GM10248 (cell line): ENCODE results near the gene SCP2.
"Not testable (repeated sequence)": the region's sequence is repeated elsewhere in the genome, so short reads cannot be mapped to it uniquely, and the experiment has no call there.

Source experiments
- CTCF ChIA-PET: fragments of 300-600 bp; sonication (Branson Sonifier 250); formaldehyde crosslinking; extraction: SDS; loops from one replicate; lab custom pipeline; 2021; ENCODE audit warnings: antibody characterized with exemption; lab: Yijun Ruan, JAX
- POLR2A ChIA-PET: fragments of 350-650 bp; sonication (Branson Sonifier 250); formaldehyde crosslinking; extraction: SDS; loops from one replicate; lab custom pipeline; 2020; ENCODE audit warnings: antibody characterized with exemption; lab: Yijun Ruan, JAX
- DNase-seq: peaks from one replicate; pipeline ENCODE4 v3.0.0; 2012; ENCODE audit errors: extremely low spot score
- TF ChIP-seq, protein P1 (sequence below): IDR thresholded peaks from 2 replicates; pipeline ENCODE4 v1.5.1; 2012; ENCODE audit warnings: mild to moderate bottlenecking, low read depth; ENCODE audit errors: extremely low read depth, missing control alignments, control extremely low read depth

The SCP2 gene

GRCh38 chr1:52976183-52977035 is 49.3 kb downstream of the SCP2 start:
- TF ChIP-seq, protein P1, sequence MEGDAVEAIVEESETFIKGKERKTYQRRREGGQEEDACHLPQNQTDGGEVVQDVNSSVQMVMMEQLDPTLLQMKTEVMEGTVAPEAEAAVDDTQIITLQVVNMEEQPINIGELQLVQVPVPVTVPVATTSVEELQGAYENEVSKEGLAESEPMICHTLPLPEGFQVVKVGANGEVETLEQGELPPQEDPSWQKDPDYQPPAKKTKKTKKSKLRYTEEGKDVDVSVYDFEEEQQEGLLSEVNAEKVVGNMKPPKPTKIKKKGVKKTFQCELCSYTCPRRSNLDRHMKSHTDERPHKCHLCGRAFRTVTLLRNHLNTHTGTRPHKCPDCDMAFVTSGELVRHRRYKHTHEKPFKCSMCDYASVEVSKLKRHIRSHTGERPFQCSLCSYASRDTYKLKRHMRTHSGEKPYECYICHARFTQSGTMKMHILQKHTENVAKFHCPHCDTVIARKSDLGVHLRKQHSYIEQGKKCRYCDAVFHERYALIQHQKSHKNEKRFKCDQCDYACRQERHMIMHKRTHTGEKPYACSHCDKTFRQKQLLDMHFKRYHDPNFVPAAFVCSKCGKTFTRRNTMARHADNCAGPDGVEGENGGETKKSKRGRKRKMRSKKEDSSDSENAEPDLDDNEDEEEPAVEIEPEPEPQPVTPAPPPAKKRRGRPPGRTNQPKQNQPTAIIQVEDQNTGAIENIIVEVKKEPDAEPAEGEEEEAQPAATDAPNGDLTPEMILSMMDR: no peak
- ChIA-PET POLR2A (no interaction called here), CTCF (interaction anchor here (1.4 to 1.8 kb wide), 2 partner anchors 11 to 14 kb away, joined by 3 to 7 read pairs; no protein-coding TSS in a partner anchor)
- no peak for DNase-seq

DNA sequence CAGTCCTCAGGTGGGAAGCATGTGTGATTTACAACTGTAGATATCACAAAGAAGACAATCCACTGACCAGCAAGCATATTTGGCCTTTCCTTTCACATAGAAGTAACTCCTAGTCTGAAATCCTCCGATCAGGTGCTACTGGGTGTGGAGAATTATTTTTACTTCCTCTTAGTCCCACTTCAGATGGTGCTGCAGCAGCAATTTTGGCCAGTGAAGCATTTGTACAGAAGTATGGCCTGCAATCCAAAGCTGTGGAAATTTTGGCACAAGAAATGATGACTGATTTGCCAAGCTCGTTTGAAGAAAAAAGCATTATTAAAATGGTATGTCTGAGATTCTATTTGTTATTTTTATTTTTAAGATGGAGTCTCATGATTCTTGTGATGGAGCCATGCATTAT is 51.0 kb downstream of the SCP2 start:
- POLR2A ChIA-PET: no interaction called here
- CTCF ChIA-PET: interaction anchor here (1.4 kb wide), 1 partner anchor 13 kb away, joined by 3 read pairs; no protein-coding TSS in a partner anchor
- TF ChIP-seq, protein P1: no peak
- DNase-seq: no peak

DNA sequence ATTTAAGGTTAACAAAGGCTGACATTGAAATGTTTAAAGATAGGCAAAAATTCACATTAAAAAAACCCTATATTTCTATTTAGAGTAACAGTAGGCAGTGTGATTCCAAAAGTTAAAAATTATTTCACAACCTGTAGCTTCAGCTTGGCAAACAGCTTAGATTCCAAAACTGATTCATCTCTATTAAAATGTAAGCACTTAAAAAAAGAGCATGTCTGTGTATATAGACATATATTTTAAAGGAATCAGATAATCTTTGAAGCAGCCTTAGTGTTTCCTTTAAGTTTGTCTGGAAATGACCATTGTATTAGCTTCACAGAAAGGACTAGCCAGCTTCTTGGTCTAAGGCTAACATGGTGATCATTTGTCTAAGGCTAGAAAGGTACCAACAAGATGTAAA is 65.7 kb downstream of the SCP2 start:
- DNase-seq, CTCF ChIA-PET, POLR2A ChIA-PET: not testable (repeated sequence)

DNA sequence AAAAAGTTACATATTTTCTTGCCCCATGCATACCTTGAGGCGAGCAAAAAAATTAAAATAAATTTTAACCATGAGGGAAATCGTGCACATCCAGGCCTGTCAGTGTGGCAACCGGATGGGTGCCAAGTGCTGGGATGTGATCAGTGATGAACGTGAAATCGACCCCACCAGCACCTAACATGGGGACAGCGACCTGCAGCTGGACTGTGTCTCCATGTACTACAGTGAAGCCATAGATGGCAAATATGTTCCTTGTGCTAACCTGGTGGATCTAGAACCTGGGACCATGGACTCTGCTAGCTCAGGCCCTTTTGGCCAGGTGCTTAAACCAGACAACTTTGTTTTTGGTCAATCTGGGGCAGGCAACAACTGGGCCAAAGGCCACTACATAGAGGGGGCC is 67.6 kb downstream of the SCP2 start:
- TF ChIP-seq, protein P1: no peak
- ChIA-PET CTCF (no interaction called here), POLR2A (no interaction called here)
- DNase-seq: no peak

GRCh38 chr1:52996653-52997052 is 69.6 kb downstream of the SCP2 start:
- no peak for DNase-seq
- ChIA-PET CTCF (interaction anchor here (1.0 kb wide), 1 partner anchor 20 kb away, joined by 3 read pairs; no protein-coding TSS in a partner anchor), POLR2A (no interaction called here)
- TF ChIP-seq, protein P1: no peak

- ChIA-PET CTCF (interaction anchor here (1.0 to 1.4 kb wide), 2 partner anchors 14 to 26 kb away, joined by 3 to 4 read pairs; no protein-coding TSS in a partner anchor), POLR2A (no interaction called here)
- no peak for DNase-seq
- TF ChIP-seq, protein P1: no peak
Observed at GRCh38 chr1:53001128-53001527, 74.1 kb downstream of the SCP2 start.

- DNase-seq, POLR2A ChIA-PET, CTCF ChIA-PET: not testable (repeated sequence)
Observed at GRCh38 chr1:53006612-53007011, 79.5 kb downstream of the SCP2 start.

DNA sequence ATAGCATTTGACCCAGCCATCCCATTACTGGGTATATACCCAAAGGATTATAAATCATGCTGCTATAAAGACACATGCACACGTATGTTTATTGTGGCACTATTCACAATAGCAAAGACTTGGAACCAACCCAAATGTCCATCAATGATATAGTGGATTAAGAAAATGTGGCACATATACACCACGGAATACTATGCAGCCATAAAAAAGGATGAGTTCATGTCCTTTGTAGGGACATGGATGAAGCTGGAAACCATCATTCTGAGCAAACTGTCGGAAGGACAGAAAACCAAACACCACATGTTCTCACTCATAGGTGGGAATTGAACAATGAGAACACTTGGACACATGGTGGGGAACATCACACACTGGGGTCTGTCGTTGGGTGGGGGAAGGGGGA is 83.2 kb downstream of the SCP2 start:
- DNase-seq, POLR2A ChIA-PET, CTCF ChIA-PET: not testable (repeated sequence)
